Vagina (tissue), 2 donors: ENCODE results near the gene KIF16B.

Experiments
- POLR2A ChIP-seq, 2 donors: fragments of 450-650 bp; IDR thresholded peaks; one replicate each; pipeline ENCODE4 v1.6.1; 2017; ENCODE audit warnings: antibody characterized with exemption in 2 of 2, mild to moderate bottlenecking in 2 of 2, moderate library complexity in 2 of 2
- POLR2AphosphoS5 ChIP-seq, 2 donors: sonication (generic); formaldehyde crosslinking; IDR thresholded peaks; one replicate each; pipeline ENCODE4 v1.9.0; 2017; ENCODE audit warnings: antibody characterized with exemption in 2 of 2, mild to moderate bottlenecking in 2 of 2, low read depth in 1 of 2; ENCODE audit not compliant: insufficient read depth in 1 of 2
- TF ChIP-seq, protein P1 (sequence below), 3 experiments: fragments of 450-650 bp in 2 of 3; fragments of 200-600 bp in 1 of 3; sonication (generic) in 1 of 3; IDR thresholded peaks; one replicate each; pipeline ENCODE4 v1.5.1; 2017 to 2019; ENCODE audit warnings: antibody characterized with exemption in 3 of 3, mild to moderate bottlenecking in 2 of 3, moderate library complexity in 2 of 3

DNA sequence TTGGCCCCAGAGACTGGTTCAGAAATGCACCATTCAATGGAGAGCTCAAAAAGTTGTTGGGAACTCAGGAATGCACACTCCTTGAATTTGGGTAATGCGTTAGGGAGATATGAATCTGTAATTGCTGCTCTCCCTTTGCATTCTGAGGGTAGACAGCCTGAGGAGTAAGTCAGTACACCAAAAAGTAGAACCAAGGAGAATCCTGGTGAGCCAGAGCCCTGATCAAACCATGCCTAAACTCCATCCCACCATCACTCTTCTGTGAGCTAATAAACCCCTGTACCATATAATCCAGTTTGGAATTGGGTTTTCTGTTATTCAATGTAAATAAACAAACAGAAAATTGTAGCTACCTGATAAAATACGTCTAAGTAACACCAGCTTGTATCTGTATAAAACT lies 90.2 kb downstream of the KIF16B start:
- TF ChIP-seq, protein P1, sequence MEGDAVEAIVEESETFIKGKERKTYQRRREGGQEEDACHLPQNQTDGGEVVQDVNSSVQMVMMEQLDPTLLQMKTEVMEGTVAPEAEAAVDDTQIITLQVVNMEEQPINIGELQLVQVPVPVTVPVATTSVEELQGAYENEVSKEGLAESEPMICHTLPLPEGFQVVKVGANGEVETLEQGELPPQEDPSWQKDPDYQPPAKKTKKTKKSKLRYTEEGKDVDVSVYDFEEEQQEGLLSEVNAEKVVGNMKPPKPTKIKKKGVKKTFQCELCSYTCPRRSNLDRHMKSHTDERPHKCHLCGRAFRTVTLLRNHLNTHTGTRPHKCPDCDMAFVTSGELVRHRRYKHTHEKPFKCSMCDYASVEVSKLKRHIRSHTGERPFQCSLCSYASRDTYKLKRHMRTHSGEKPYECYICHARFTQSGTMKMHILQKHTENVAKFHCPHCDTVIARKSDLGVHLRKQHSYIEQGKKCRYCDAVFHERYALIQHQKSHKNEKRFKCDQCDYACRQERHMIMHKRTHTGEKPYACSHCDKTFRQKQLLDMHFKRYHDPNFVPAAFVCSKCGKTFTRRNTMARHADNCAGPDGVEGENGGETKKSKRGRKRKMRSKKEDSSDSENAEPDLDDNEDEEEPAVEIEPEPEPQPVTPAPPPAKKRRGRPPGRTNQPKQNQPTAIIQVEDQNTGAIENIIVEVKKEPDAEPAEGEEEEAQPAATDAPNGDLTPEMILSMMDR (IDR thresholded peaks at IDR 0.05): no peak
- TF ChIP-seq POLR2A (IDR thresholded peaks at IDR 0.05) (no peak), POLR2AphosphoS5 (IDR thresholded peaks at IDR 0.05; ENCODE audit: insufficient read depth in 1 of 2, low read depth in 1 of 2) (no peak)
